H9 (cell line): Measurements from ENCODE around the gene CFAP61. TPM values are rescaled to one million over a fixed set of nuclear protein-coding genes. Genes with fewer than 3 reads are reported as not detected.

Experiments
- DNase-seq: peaks from one replicate; pipeline ENCODE4 v3.0.0-alpha.2; 2017
- H2AFZ ChIP-seq: one replicate; pipeline ENCODE4 v1.6.1; 2013; ENCODE audit warnings: mild to moderate bottlenecking, low read length, control low read depth, moderate library complexity
- H2AK5ac ChIP-seq: 2 replicates; pipeline ENCODE4 v1.6.1; 2013; ENCODE audit warnings: low read length, control low read depth, mixed read lengths; ENCODE audit not compliant: insufficient read length
- H2BK120ac ChIP-seq: one replicate; pipeline ENCODE4 v1.6.1; 2013; ENCODE audit warnings: low read depth, mild to moderate bottlenecking, low read length, control low read depth, inconsistent platforms; ENCODE audit not compliant: poor library complexity, severe bottlenecking
- H2BK12ac ChIP-seq: 2 replicates; pipeline ENCODE4 v1.6.1; 2013; ENCODE audit warnings: low read length, control low read depth, mixed read lengths, low read depth; ENCODE audit not compliant: insufficient read length
- H2BK15ac ChIP-seq: 2 replicates; pipeline ENCODE4 v1.6.1; 2013; ENCODE audit warnings: low read depth, low read length, control low read depth
- H2BK20ac ChIP-seq: one replicate; pipeline ENCODE4 v1.6.1; 2013; ENCODE audit warnings: low read depth, mild to moderate bottlenecking, low read length, control low read depth, inconsistent platforms; ENCODE audit not compliant: poor library complexity, severe bottlenecking
- H2BK5ac ChIP-seq: 2 replicates; pipeline ENCODE4 v1.6.1; 2013; ENCODE audit warnings: low read length, control low read depth, mixed read lengths; ENCODE audit not compliant: insufficient read length
- H3K14ac ChIP-seq: 2 replicates; pipeline ENCODE4 v1.6.1; 2013; ENCODE audit warnings: low read length, control low read depth; ENCODE audit not compliant: insufficient read depth
- H3K18ac ChIP-seq: 2 replicates; pipeline ENCODE4 v1.6.1; 2013; ENCODE audit warnings: low read depth, mild to moderate bottlenecking, mixed read lengths, low read length, control low read depth; ENCODE audit not compliant: insufficient read length
- H3K23ac ChIP-seq: 2 replicates; pipeline ENCODE4 v1.6.1; 2013; ENCODE audit warnings: low read length, control low read depth, mixed read lengths, low read depth; ENCODE audit not compliant: insufficient read length
- H3K23me2 ChIP-seq: 2 replicates; pipeline ENCODE4 v1.6.1; 2013; ENCODE audit warnings: low read depth, mild to moderate bottlenecking, mixed read lengths, low read length, control low read depth; ENCODE audit not compliant: insufficient read length, poor library complexity, severe bottlenecking
- H3K27ac ChIP-seq: 2 replicates; pipeline ENCODE4 v1.5.1; 2013; ENCODE audit warnings: low read length, control low read depth, mixed read lengths, low read depth; ENCODE audit not compliant: insufficient read length
- H3K27me3 ChIP-seq: 2 replicates; pipeline ENCODE4 v1.6.1; 2013; ENCODE audit warnings: low read length, control low read depth, inconsistent platforms; ENCODE audit not compliant: insufficient read depth
- H3K4ac ChIP-seq: 2 replicates; pipeline ENCODE4 v1.6.1; 2013; ENCODE audit warnings: low read depth, mild to moderate bottlenecking, control low read depth, inconsistent platforms, low read length, moderate library complexity
- H3K4me1 ChIP-seq: 2 replicates; pipeline ENCODE4 v1.6.1; 2013; ENCODE audit warnings: low read length, control low read depth, inconsistent platforms; ENCODE audit not compliant: insufficient read depth
- H3K4me2 ChIP-seq: 2 replicates; pipeline ENCODE4 v1.6.1; 2013; ENCODE audit warnings: low read length, control low read depth, mixed read lengths; ENCODE audit not compliant: insufficient read length, insufficient read depth
- H3K56ac ChIP-seq: 2 replicates; pipeline ENCODE4 v1.6.1; 2013; ENCODE audit warnings: low read depth, mild to moderate bottlenecking, mixed read lengths, low read length, control low read depth; ENCODE audit not compliant: insufficient read length
- H3K79me1 ChIP-seq: 2 replicates; pipeline ENCODE4 v1.6.1; 2013; ENCODE audit warnings: low read depth, mild to moderate bottlenecking, moderate library complexity, low read length, control low read depth, inconsistent platforms; ENCODE audit not compliant: insufficient read depth, poor library complexity, severe bottlenecking
- H3K79me2 ChIP-seq: 2 replicates; pipeline ENCODE4 v1.6.1; 2013; ENCODE audit warnings: low read length, control low read depth, inconsistent platforms; ENCODE audit not compliant: insufficient read depth
- H3K9ac ChIP-seq: 2 replicates; pipeline ENCODE4 v1.6.1; 2013; ENCODE audit warnings: low read length, control low read depth, mixed read lengths; ENCODE audit not compliant: insufficient read length; ENCODE audit errors: extremely low read depth
- H3K9me3 ChIP-seq: one replicate; pipeline ENCODE4 v1.6.1; 2013; ENCODE audit warnings: low read depth, low read length, inconsistent platforms; ENCODE audit not compliant: control insufficient read depth
- H3T11ph ChIP-seq: one replicate; pipeline ENCODE4 v1.6.1; 2013; ENCODE audit warnings: mild to moderate bottlenecking, low read length, control low read depth, inconsistent platforms
- H4K20me1 ChIP-seq: one replicate; pipeline ENCODE4 v1.6.1; 2013; ENCODE audit not compliant: control insufficient read depth, insufficient read length, insufficient read depth
- H4K5ac ChIP-seq: 2 replicates; pipeline ENCODE4 v1.6.1; 2013; ENCODE audit warnings: low read depth, mild to moderate bottlenecking, mixed read lengths, low read length, control low read depth; ENCODE audit not compliant: insufficient read length
- H4K8ac ChIP-seq: replicated peaks from 2 replicates; pipeline ENCODE4 v1.6.1; 2013; ENCODE audit warnings: low read length, control low read depth, mixed read lengths, low read depth; ENCODE audit not compliant: insufficient read length
- H4K91ac ChIP-seq: 2 replicates; pipeline ENCODE4 v1.6.1; 2013; ENCODE audit warnings: low read depth, mild to moderate bottlenecking, moderate library complexity, mixed read lengths, low read length, control low read depth; ENCODE audit not compliant: insufficient read length
- H3K27ac Mint-ChIP-seq, 3 experiments: 2 replicates in 2 of 3; 3 replicates in 1 of 3; pipeline ENCODE4 v1.8.0; 2020 to 2021; ENCODE audit warnings: mixed read lengths in 3 of 3, mild to moderate bottlenecking in 1 of 3, moderate library complexity in 1 of 3
- H3K27me3 Mint-ChIP-seq: 2 replicates; pipeline ENCODE4 v1.8.0; 2021; ENCODE audit warnings: low read depth, mild to moderate bottlenecking, moderate library complexity, mixed read lengths
- H3K36me3 Mint-ChIP-seq, 3 experiments: 2 replicates in 2 of 3; 3 replicates in 1 of 3; pipeline ENCODE4 v1.8.0; 2020 to 2021; ENCODE audit warnings: low read depth in 3 of 3, mixed read lengths in 3 of 3; ENCODE audit not compliant: insufficient read depth in 1 of 3
- H3K4me1 Mint-ChIP-seq, 2 experiments: 2 replicates each; pipeline ENCODE4 v1.8.0; 2020; ENCODE audit warnings: mixed read lengths in 2 of 2
- H3K4me3 Mint-ChIP-seq, 2 experiments: 2 replicates in 1 of 2; 3 replicates in 1 of 2; pipeline ENCODE4 v1.8.0; 2020 to 2021; ENCODE audit warnings: mild to moderate bottlenecking in 2 of 2, mixed read lengths in 2 of 2, moderate library complexity in 1 of 2
- H3K9me3 Mint-ChIP-seq, 2 experiments: 2 replicates in 1 of 2; 3 replicates in 1 of 2; pipeline ENCODE4 v1.8.0; 2020; ENCODE audit warnings: mild to moderate bottlenecking in 2 of 2, mixed read lengths in 2 of 2, moderate library complexity in 1 of 2
- WGBS: extraction: QIAGEN DNeasy Blood & Tissue Kit; methylation state at CpG from one replicate; pipeline ENCODE4 v1.1.7; 2013; ENCODE audit warnings: missing lambda C conversion rate, low lambda C conversion rate, mixed read lengths; ENCODE audit not compliant: insufficient read length; ENCODE audit errors: extremely low coverage; 5-methylcytosine and 5-hydroxymethylcytosine counted together
- total RNA-seq: library from RNA; stranded (reverse); gene quantifications from 2 replicates; pipeline ENCODE4 v1.2.1, GENCODE V29; 2021
- TF ChIP-seq, protein P1 (sequence below): fragments of 200-600 bp; sonication (generic); conservative IDR thresholded peaks from 3 replicates; pipeline ENCODE4 v1.8.0; 2021; ENCODE audit warnings: antibody characterized with exemption, mild to moderate bottlenecking

The CFAP61 gene
- total RNA-seq, 1 experiment from 2014 or later: 0.44 TPM

DNA sequence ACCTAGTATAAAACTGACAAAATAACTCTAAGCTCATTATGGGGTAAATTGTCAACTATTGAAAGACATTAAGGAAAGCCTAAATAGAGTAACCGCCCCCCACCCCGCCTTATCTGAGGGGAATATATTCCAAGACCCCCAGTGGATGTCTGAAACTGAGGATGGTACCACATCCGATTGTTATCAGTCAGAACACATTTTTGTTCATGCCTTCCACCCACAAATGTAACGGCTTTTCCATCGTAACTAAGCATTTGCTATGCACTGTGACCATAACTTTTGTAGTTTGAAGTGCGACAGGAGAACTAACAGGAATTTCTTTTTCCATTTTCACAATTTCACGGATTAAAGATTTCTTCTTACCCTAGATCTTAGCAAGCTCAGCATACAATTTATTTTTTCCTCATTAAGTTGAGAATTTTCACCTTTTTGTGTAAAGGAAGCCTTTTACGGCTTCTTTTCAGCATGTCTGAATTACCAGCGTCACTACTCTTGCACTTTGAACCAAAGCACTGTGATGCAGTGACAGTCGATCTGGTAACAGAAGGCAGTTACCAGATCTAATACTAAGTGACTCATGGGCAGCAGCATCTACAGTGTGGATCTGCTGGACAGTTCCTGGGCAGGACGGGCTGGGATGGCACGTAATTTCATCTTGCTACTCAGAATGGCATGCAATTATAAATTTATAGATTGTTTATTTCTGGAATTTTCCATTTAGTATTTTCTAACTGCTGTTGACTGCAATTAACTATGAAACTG lies 11.8 kb downstream of the CFAP61 start:
- Histone ChIP-seq H3K79me1 (no peaks in the 10 kb centered on the region), H3K4ac (no peak overlapping the region), H4K91ac (no peak overlapping the region), H3K23ac (no peak overlapping the region), H2BK5ac (no peak overlapping the region), H2AK5ac (no peak overlapping the region), H2BK12ac (no peak overlapping the region), H3K27me3 (no peaks in the 10 kb centered on the region), H3K23me2 (no peaks in the 10 kb centered on the region), H4K20me1 (no peaks in the 10 kb centered on the region), H3K18ac (no peak overlapping the region), H3K79me2 (no peaks in the 10 kb centered on the region), H2AFZ (no peak overlapping the region), H3K14ac (no peak overlapping the region), H3K56ac (no peak overlapping the region), H2BK120ac (no peak overlapping the region), H3T11ph (no peak overlapping the region), H3K4me1 (no peaks in the 10 kb centered on the region; the same call in 1 of the 2 replicates), H4K5ac (no peak overlapping the region), H3K9me3 (no peaks in the 10 kb centered on the region), H2BK15ac (no peak overlapping the region), H4K8ac (no peak overlapping the region), H2BK20ac (no peak overlapping the region), H3K9ac (no peak overlapping the region), H3K4me2 (no peak overlapping the region), H3K27ac (no peak overlapping the region)
- peaks cover 3% of the 10 kb centered on the region for H3K27me3 Mint-ChIP-seq
- no peak overlapping the region for H3K4me3 Mint-ChIP-seq
- H3K9me3 Mint-ChIP-seq: no peaks in the 10 kb centered on the region
- no peaks in the 10 kb centered on the region for H3K36me3 Mint-ChIP-seq
- TF ChIP-seq, protein P1, sequence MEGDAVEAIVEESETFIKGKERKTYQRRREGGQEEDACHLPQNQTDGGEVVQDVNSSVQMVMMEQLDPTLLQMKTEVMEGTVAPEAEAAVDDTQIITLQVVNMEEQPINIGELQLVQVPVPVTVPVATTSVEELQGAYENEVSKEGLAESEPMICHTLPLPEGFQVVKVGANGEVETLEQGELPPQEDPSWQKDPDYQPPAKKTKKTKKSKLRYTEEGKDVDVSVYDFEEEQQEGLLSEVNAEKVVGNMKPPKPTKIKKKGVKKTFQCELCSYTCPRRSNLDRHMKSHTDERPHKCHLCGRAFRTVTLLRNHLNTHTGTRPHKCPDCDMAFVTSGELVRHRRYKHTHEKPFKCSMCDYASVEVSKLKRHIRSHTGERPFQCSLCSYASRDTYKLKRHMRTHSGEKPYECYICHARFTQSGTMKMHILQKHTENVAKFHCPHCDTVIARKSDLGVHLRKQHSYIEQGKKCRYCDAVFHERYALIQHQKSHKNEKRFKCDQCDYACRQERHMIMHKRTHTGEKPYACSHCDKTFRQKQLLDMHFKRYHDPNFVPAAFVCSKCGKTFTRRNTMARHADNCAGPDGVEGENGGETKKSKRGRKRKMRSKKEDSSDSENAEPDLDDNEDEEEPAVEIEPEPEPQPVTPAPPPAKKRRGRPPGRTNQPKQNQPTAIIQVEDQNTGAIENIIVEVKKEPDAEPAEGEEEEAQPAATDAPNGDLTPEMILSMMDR: no peak
- DNase-seq: no peak
- no peak overlapping the region for H3K27ac Mint-ChIP-seq
- no peaks in the 10 kb centered on the region for H3K4me1 Mint-ChIP-seq
- WGBS: no CpG with 5 or more reads among the region's 12 CpGs
